ENCODE measurements around the gene GZMH.

The GZMH gene

GRCh38 chr14:24563505-24563904, 46.0 kb downstream of the GZMH start:
- Histone ChIP-seq H3K4me1 (ENCODE audit: insufficient read depth, low read length, severe bottlenecking) (no peaks in the 10 kb centered on the region), H3K4me2 (ENCODE audit: low read length) (no peak overlapping the region), H4K20me1 (ENCODE audit: insufficient read depth, low read length) (no peaks in the 10 kb centered on the region), H3K79me2 (ENCODE audit: insufficient read depth, low read length) (no peaks in the 10 kb centered on the region), H3K27ac (ENCODE audit: low read depth, low read length, poor library complexity, severe bottlenecking) (no peak overlapping the region), H2AFZ (ENCODE audit: low read length) (no peak overlapping the region), H3K36me3 (ENCODE audit: insufficient read depth, low read length) (no peaks in the 10 kb centered on the region), H3K9me3 (ENCODE audit: low read length) (peaks cover 7% of the 10 kb centered on the region; the same call in 1 of the 2 replicates), H3F3A (ENCODE audit: insufficient read depth, low read length) (no peaks in the 10 kb centered on the region), H3K9ac (ENCODE audit: low read length) (no peak overlapping the region), H3K9me2 (ENCODE audit: low read depth, low read length) (no peaks in the 10 kb centered on the region), H3K27me3 (ENCODE audit: insufficient read depth, low read length) (no peaks in the 10 kb centered on the region), H3K4me3 (ENCODE audit: low read depth, low read length, poor library complexity, severe bottlenecking) (no peak overlapping the region)
- TF ChIP-seq EZH2 (IDR thresholded peaks at IDR 0.05; ENCODE audit: borderline replicate concordance, low read length), result no peak
- no peak for TF ChIP-seq CTCF (IDR thresholded peaks at IDR 0.05; ENCODE audit: low read length)

- H3K36me3 ChIP-seq (ENCODE audit: insufficient read depth, low read length), result no peaks in the 10 kb centered on the region
- H3K9me3 ChIP-seq (ENCODE audit: low read length), result no peaks in the 10 kb centered on the region
- no peak overlapping the region for H3K9ac ChIP-seq (ENCODE audit: low read length)
- H3K4me2 ChIP-seq (ENCODE audit: low read length), result no peak overlapping the region
- no peak overlapping the region for H2AFZ ChIP-seq (ENCODE audit: low read length)
- no peaks in the 10 kb centered on the region for H3K9me2 ChIP-seq (ENCODE audit: low read depth, low read length)
- TF ChIP-seq CTCF (IDR thresholded peaks at IDR 0.05; ENCODE audit: low read length) (no peak), EZH2 (IDR thresholded peaks at IDR 0.05; ENCODE audit: borderline replicate concordance, low read length) (no peak)
- H3K4me3 ChIP-seq (ENCODE audit: low read depth, low read length, poor library complexity, severe bottlenecking), result no peak overlapping the region
- no peaks in the 10 kb centered on the region for H3K4me1 ChIP-seq (ENCODE audit: insufficient read depth, low read length, severe bottlenecking)
- no peak overlapping the region for H3K27ac ChIP-seq (ENCODE audit: low read depth, low read length, poor library complexity, severe bottlenecking)
- H4K20me1 ChIP-seq (ENCODE audit: insufficient read depth, low read length), result no peaks in the 10 kb centered on the region
- no peaks in the 10 kb centered on the region for H3F3A ChIP-seq (ENCODE audit: insufficient read depth, low read length)
- no peaks in the 10 kb centered on the region for H3K27me3 ChIP-seq (ENCODE audit: insufficient read depth, low read length)
- no peaks in the 10 kb centered on the region for H3K79me2 ChIP-seq (ENCODE audit: insufficient read depth, low read length)
These were observed 52.7 kb downstream of the GZMH start for GRCh38 chr14:24556756-24557155.

Measured in OCI-LY1 (cell line).